WTC11 (cell line): ENCODE results near the gene GFRA1.

Source experiments
- FOXP1 ChIP-seq: sonication (generic); formaldehyde crosslinking; IDR thresholded peaks from 2 replicates; pipeline ENCODE4 v1.8.0; 2022; ENCODE audit warnings: missing genetic modification reagents, mild to moderate bottlenecking, moderate library complexity, borderline replicate concordance
- TCF7 ChIP-seq: sonication (generic); formaldehyde crosslinking; IDR thresholded peaks from 2 replicates; pipeline ENCODE4 v1.8.0; 2022; ENCODE audit warnings: mild to moderate bottlenecking, low read depth, missing genetic modification reagents, moderate library complexity
- ZSCAN18 ChIP-seq: fragments of 250-450 bp; sonication (Bioruptor Pico); IDR thresholded peaks from 2 replicates; pipeline ENCODE4 v2.1.2; 2022; ENCODE audit warnings: mild to moderate bottlenecking, moderate library complexity

- TF ChIP-seq ZSCAN18 (CRISPR knock-in tag) (no peak), TCF7 (no peak), FOXP1 (no peak)
Observed at GRCh38 chr10:116029826-116030225, 243.2 kb downstream of the GFRA1 start.
